Measurements from ENCODE around the gene HJURP.

DNA sequence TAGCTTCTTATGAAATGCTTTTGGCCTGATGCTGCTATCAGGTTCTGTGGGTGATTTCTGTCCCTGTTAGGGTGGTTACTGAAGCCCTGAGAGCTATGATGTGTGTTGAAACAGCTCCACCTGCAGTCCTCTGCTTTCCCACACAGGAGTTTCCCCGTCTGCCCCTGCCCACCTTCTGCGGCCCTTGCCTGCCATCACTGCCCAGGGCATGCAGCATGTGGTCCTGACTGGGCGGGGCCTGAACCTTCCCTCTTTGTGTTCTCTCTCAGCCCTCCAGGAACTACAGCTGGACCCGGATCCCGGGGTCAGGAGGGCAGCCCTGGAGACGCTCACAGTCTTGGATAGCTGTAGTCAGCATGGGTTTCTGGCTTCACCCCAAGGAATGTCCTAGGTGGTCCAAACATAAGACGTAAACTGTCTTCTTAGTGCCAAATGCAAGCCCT lies 21.4 kb downstream of the HJURP start:
- TF ChIP-seq, protein P1, sequence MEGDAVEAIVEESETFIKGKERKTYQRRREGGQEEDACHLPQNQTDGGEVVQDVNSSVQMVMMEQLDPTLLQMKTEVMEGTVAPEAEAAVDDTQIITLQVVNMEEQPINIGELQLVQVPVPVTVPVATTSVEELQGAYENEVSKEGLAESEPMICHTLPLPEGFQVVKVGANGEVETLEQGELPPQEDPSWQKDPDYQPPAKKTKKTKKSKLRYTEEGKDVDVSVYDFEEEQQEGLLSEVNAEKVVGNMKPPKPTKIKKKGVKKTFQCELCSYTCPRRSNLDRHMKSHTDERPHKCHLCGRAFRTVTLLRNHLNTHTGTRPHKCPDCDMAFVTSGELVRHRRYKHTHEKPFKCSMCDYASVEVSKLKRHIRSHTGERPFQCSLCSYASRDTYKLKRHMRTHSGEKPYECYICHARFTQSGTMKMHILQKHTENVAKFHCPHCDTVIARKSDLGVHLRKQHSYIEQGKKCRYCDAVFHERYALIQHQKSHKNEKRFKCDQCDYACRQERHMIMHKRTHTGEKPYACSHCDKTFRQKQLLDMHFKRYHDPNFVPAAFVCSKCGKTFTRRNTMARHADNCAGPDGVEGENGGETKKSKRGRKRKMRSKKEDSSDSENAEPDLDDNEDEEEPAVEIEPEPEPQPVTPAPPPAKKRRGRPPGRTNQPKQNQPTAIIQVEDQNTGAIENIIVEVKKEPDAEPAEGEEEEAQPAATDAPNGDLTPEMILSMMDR (IDR thresholded peaks at IDR 0.05): peak; percentile 64
- TF ChIP-seq EZH2 (IDR thresholded peaks at IDR 0.05): no peak

Data from neural progenitor cell (in vitro differentiated cells).